HG02852 (cell line): ENCODE data around the gene RFTN1.
A peak's percentile ranks its signal among the peaks of the same experiment; 100 is the strongest.

Experiments used
- ATAC-seq: cut with Tn5 transposase; IDR thresholded peaks from one replicate; pipeline ENCODE4 v1.9.1; 2021; ENCODE audit warnings: mild to moderate bottlenecking, moderate library complexity; ENCODE audit not compliant: unreplicated experiment

The RFTN1 gene

DNA sequence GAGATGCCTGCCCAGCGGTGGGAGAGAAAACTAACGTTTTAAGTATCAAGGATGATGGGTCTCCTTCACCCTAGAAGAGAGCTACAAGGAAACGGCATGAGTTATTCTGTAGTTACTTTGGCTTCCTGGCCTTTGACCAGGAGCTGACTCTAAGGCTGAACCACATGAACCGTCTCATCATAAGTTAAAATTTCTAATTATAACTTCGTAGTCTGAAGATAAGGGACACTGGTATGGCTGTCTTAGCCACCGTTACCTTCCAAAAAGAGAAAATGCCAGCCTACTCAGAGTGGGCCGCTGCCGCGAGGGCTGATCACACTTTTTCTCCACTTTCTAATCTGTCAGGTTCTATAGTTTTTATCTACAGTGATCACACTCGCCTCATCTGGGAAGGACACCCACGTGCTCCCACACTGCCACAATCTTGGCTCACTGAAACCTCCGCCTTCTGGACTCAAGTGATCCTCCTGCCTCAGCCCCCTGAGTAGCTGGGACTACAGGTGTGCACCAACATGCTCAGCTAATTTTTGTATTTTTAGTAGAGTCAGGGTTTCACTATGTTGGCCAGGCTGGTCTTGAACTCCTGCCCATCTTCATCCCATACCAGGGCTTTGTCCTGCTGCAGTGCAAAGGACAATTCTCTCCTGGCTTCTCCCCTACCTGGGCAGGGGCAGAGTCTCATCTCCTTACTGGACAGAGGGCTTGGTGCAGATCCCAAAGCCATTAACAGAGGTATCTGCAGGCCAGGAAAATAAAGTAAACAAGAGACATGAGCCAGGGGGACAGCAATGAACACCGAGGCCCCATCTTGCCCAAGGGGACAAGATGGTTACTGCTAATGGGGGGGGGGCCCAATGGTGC lies 73.4 kb downstream of the RFTN1 start:
- ATAC-seq, result no peak

DNA sequence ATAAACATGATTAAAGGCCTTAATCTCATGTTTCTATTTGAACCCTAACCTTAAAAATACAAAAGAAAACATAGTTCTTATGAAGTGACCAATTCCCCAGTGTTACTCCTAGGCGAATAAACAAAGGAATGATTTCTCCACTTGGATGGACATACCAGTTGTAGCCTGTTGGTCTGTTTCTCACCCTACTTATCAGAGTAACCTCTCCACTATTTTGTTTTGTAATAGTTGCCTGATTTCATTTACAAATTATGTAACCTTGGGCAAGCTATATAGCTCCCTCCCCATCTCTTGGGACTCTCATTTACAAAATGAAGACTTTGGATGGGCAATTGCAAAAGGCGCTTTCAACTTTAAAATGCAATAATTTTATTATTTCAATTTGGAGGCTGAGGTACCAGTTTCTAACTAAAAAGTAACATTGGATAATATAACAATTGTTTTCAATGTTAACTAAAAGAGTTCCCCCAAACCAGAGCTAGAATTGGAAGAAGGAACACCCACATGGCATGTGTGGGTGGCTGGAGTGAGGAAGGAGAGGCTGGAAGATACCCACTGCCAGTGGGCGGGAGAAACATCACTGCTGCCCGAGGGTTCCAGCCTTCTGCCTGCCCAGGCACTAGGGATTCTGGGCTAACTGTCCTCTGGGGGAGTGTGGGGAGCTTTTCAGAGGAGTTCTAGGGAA lies 74.2 kb downstream of the RFTN1 start:
- ATAC-seq, result no peak

DNA sequence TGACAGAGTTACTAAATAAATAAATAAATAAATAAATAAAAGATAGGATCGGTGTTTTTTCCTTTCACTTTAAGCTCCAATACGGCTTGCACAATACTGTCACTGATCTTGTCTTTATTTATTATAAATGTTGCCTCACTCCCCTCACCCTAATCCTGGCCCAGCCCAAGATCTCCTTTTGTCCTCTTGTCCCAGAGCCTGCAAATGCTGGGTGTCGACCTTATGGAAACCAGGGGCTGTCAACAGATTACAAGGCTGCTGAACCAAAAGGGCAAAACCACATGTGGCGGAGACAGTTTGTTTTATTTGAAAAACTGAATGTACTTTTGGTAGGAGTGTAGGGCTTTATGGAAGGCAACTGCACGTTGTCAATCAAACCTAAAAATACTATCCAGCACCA lies 75.9 kb downstream of the RFTN1 start:
- no peak for ATAC-seq

DNA sequence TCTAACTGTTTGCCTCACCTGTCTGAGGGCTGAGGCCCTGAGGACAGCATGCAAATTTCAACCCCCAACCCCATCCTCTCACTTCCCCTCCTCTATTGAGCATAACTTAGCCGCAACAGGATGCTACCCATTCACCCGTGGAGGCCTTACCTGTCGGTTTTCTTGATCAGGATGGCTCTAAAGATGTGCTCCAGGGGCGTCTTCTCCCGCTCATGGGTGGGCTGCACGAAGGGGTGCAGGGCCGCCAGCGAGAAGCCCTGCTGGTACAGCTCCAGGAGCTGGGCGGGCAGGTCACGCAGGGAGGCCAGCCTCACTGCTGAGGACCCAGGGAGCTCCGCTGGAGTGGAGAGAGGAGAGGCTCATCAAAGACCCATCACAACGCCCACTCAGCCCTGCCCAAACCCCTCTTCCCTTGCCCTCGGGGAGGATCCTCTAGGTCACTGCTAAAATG lies 79.8 kb downstream of the RFTN1 start:
- peak; percentile 86 for ATAC-seq

DNA sequence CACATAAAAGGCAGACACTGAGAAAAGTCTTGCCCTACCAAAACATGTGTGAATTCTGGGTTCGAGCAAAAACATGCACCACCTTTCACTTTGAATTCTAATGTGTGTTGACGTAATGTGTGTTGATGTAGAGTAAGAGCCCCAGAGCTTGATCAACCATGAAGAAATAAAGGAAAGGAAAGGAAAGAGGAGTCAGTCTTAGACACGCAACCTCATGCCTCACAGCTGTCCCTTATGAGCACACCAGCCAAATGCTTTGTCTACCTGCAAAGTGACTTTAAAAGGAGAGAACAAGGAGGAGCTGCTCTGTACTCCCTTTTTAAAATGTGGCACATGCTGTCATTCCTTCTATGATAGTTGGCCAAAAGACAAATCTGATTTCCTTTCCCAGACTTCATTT lies 80.8 kb downstream of the RFTN1 start:
- no peak for ATAC-seq

DNA sequence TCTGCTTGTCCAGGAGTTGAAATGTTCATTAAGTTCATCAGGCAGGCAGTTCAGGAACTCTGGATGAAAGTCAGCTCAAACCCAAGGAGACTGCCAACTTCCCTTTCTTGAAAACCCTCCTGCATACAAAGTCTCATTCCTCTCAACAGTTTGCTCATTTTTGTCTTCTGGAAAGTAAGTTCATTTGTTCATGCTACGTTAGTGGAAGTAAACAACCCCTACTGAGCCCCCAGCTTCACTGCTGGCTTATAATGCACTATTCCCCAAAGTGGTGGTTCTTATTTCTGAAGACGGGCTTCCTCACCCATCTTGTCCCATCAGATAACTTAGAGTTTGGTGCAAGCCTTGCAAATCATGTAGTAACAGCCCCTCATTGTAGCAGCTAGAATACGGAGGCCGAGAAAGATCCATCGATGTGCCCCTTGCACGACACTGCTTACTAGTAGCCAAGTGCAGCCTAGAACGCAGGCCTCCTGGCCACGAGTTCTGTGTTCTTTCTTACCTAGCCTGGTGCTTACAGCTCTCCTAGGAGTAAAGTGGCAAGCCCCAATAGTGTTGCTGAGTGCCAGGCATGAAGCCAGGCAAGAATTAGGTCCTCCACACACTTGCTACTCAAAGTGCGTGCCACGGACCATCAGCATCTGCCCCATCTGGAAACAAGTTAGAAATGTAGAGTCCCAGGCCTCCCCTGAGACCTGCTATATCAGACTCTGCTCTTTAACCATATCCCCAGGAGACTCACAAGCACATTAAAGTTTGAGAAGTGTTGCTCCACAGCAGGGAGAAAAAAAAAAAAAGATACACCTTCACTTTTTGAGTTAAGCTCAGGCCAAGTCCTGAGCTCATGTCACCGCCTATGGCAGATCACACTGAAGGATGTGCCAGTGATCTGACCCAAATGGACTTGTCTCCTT lies 82.5 kb downstream of the RFTN1 start:
- ATAC-seq, result no peak

DNA sequence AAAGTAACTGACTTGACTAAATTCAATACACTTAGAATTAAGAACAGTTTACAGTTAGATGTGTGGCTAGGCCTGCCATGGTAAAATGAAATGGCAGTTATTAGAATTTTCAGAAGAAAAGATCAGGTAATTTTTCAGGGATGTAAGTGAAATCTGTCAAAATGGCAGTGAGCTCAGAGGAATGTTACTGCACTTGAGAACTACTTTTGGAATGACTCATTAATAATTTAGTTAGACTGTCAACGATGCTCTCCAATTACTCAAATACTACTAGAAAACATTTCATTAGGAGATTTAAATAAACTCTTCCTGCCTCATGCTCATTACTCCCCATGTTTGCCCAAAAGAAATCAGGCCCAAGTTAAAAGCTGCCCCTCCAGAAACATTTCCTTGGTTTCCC lies 84.4 kb downstream of the RFTN1 start:
- no peak for ATAC-seq

DNA sequence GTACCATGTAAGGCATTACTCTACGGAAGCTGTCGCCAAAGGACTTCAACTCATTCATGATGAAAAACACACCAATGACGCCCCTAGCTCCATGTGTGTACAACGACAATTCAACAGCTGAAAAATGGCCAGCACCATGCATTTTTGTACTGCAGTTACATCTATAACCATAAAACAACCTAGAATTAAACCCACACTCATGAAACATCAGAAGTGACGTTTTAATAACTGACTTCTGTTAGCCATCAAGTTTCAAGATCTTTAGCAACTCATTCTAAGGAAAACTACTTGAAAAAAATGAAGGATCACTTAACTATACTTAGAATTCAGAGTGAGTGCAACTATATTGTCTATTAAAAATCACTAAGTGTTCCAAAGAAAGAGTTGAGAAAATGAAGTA lies 84.9 kb downstream of the RFTN1 start:
- ATAC-seq, result no peak

DNA sequence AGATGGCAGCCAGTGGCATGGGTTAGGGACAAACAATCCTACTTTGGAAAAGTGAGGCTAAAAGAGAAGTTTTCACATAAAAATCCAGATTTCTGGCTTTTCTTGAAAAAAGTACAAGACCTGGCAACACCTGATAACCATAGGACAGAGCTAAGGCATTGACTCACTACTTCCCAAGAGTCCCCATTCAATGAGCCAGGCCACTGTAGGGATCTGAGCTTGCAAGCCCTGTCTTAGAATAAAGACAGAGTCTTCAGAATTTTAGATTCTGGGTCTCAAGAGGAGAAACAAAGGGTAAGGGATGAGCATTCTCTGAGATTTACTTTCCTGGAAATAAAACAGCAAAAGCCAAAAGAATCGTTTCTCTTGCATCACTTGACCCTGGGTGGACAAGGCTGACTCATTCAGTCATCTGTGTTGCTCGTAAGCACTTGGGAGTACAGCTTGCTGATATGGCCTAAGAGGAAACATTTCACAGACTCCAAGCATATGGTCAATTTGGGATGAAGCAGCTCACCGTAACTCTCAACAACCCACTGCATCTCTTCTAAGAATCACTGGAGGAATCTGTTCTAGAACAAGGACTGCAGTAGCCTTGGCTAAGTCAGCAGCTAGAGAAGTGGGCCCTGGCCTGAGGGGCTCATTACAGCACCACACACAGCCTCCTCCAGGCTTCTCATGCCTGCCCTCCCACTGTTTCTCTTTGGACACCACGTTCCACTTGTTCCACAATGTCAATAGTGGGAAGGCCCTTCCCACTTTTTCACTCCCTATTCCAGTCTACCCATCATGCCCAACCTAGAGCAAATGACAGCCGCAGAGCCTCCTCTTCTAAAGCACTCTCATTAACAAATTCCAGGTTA lies 86.2 kb downstream of the RFTN1 start:
- no peak for ATAC-seq

DNA sequence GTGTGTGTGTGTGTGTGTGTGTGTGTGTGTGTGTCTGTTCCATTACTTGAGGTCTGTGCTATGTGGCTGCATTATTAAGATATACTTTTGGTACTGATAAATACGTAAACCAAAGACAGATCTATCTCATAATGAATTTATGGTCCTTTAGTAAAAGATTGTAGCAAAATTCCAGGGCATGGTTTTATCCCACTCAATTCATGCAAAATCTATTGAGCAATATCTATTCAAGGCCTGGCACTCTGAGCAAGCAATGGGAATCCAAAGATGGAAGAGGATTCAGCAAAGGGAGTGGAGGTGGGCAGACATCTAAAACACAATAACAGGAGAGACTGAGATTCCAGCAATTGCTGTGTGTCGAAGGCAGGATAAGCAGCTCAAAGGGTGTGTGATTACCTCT lies 86.8 kb downstream of the RFTN1 start:
- ATAC-seq, result no peak

DNA sequence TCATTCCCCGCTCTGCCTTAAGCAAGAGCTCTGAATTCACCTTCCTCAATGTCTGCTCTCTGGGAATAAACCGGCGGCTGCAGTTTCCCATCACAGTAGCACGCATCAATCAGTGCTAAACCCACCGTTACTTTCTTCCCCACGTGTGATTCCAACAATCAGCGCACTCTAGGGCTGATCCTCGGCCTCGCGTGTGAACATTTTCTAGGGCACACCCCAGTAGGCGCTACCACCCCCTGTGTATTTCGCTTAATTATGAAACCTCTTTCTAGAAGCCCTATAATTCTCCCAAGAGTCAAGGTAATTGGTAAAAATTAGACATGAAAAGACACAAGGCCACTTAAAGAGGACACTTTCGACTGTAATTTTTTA lies 87.5 kb downstream of the RFTN1 start:
- no peak for ATAC-seq

DNA sequence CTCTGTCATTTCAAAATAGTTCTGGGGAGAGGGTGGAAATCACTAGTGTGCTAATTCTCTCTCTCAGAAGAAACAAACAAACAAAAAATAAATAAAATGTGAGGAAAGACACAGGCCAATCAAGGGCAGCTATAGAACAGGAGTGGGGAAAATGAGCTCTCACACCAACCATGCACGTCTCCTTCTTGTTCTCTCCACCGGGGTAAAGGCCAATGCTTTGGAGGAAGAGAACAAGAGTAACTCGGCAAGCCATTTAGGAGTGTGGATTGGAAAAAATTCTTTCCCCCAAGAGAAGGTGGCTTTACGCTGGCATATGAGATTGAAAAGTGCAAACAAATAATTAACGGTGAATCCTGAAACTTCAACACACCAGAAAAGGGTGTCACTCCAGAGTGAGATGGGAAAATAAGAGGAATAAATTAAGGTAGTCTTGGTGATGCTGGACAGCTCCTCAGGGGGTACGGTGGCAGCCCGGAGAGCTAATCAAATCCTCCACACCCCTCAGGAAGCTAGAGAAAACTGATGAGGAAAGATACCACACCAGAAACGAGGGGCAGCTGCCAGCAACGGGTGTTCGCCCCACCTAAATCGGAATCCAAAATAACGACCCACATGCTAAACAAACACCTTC lies 88.0 kb downstream of the RFTN1 start:
- no peak for ATAC-seq

DNA sequence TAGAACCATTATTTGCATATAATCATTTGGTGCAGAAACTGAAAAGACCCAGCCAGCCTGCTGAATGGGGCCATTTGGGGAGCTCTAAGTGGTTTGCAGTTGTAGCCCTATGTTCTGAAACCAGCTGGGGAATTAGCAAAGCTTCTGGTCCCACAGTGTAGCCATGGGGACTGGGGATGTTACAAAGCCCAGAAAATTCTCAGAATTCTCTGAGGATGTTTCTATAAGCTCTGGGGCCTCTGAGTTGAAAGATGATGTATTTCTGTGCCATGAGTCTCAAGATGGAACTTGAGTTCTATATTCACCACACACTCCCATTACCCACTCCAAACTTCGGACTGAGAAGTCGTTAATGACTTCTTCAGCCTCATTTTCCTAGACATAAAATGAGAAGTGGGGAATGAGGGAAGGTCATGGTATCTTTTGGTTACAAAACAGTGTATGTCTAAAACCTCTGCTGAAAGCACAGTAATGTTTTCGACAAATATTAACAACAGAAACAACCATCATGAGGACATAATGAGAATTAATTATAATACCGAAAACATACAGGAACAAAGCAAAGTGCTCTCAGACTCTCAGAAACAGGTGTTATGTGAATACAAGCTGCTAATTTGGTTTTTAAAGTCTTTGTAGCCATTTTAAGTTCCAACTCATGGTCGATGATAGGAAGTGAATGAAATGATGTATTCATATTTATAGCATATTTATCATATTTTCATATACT lies 89.4 kb downstream of the RFTN1 start:
- ATAC-seq, result peak; percentile 84

DNA sequence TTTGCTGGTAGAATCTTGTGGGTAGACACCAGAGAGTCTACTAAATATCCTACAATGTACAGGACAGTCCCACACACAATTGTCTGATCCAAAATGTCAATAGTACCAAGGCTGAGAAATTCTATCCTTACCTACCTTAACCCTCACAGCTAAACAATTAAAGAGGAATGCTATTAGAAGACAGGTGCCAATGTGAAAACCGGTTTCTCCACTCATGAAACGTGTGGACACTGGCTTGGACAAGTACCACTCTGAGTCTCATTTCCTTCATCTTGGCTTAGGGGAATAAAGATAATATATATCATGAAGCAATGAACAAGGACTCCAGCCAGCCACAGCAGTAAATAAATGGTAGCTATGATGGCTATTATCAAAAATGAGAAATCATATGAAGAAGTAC lies 90.2 kb downstream of the RFTN1 start:
- no peak for ATAC-seq

DNA sequence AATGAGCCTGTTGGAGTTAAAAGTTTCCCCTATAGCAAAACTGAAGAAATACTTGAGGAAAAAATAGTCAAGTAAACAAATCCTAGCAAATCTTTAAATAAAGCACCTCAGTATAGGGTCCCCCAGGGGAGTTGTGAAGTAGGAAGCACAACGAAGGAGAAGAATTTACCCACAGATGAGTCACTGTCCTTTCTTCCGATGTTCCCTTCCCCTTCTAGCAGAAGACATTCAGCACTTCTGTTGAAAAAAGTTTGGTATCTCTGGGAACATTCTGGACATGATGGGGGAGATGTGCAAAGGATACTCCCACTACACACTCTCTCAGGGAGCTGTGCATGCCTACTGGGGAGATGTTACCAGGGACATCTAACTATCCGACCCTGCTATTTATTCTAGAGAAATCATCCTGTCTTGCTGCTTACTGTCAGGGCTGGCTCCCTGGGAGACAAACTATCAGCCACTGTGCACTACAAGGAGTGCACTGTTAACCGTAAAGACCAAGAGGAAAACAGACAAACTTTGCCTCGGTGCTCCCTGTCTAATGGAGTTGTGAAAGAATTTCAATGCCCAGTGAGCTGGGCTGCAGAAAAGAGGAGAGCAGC lies 93.8 kb downstream of the RFTN1 start:
- no peak for ATAC-seq

DNA sequence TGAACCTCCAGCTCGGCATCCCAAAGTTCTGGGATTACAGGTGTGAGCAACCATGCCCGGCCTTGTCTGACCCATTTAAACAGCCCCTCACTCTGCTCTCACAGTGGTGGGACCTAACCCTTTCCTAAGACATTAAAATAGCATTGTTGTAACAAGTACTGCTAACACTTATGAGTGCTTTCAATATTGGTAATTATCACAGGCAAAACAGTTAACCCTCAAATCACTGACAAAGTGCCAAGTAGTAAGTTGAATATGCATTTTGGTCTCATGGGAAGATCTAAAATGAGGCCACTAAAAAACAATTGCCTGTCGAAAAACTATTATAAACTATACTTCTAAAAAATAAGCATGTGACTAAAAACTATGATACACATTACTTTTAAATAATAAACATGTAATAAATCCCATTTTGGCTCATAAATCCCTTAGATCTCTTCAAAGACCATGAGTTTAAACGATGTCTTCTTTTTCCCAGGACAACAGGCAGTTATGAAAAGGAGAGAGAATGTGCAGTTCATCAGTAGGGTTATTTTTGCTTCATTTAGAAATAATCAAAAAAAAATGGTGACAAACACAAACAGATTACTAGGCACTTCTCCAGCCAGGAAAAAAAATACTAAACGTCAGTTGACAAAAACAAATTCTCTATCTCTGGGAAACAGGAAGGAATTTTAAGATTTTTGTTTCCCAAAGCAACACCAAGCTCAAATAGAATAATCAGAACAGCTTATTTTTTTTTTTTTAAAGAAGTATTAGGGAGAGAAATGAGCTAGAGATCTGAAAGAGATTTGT lies 95.4 kb downstream of the RFTN1 start:
- ATAC-seq, result no peak

DNA sequence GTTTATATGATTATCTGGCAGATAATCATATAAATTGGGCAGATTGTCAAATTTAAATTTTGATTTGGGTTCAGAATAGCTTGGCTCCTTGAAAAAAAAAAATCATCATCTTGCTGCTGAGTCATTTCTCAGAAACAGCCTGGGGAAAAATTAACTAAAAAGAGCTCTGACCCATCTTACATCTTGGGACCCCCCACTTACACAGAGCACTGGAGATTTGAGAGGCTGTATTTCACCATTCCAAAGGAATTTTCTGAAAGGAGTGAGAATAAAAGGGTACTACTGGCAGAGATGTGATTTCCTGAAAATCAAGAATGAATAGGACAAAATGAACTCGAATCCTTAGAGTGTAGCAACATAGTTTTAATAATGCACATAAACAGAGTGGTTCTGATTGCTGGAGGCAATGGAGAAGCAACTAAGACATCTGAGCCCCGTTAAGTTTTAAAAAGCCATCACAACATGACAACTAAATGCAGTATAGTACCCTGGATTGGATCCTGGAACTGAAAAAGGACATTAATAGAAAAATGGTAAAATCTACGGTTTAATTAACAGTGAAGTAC lies 97.5 kb downstream of the RFTN1 start:
- no peak for ATAC-seq

DNA sequence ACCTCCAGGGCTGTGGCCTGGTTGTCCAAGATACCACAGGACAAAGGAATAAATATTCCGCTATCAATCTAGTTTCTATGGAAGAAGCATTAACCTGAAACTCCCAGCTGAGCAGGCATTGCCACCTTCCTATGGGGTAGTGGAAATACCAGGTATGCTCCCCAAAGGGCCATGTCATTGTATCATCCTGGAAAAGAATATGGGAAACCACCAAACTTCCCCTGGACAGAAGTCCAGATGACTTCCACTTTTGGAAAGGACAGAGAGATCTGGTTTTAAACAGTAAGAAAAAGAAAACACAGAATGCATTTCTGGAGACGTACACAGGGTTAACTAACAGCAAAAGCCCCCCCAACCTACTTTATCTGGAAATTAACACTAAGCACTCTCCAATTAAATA lies 100.2 kb downstream of the RFTN1 start:
- ATAC-seq, result no peak
